ENCODE measurements around the gene DIDO1.

The DIDO1 gene

DNA sequence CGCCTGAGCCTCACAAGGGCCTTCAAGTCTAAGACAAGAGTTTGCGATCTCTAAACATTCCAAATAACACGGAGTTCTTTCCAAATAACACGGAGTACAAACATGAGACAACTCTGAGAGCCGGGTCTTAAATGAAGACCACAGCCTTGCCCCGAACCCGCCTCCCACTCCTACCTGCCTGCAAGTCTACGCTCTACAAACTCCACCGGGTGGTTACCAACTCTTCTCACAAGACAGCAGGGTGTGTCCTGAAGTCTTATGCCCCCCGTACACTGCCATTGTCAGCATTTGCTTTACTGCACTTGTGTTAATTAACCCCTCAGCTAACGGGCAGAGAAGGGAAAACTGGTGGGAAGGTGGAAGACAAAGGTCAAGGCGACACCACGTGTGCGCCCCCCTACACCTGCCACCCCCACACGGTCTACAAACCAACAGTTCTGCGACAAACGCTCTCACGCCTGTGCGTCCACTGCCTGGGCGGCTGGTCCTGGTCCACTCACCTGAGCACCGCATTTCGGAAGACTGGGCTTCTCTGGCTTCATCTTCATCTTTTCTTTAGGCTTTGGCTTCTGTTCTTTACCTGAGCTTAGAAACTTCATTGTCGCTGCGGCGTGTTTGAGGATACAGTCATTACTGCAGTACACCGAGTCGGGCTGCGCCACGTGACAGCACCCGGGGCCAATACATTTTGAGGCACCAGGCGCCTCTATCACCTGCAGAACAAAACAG, 19.5 kb downstream of the DIDO1 start:
- no peak for TF ChIP-seq FOXP2 (optimal IDR thresholded peaks at IDR 0.05; ENCODE audit: borderline replicate concordance, extremely low read depth, extremely low read length, insufficient read depth)
- no peak for TF ChIP-seq SIN3A (IDR thresholded peaks at IDR 0.05; ENCODE audit: borderline replicate concordance, insufficient read depth, low read length)
- TF ChIP-seq POLR2AphosphoS5 (IDR thresholded peaks at IDR 0.05; ENCODE audit: low read depth, low read length) = no peak
- TF ChIP-seq TAF1 (IDR thresholded peaks at IDR 0.05; ENCODE audit: borderline replicate concordance, insufficient read depth, low read length) = no peak
- TF ChIP-seq REST (IDR thresholded peaks at IDR 0.05; ENCODE audit: insufficient read depth in 1 of 2, low read depth in 2 of 2, low read length in 2 of 2) = no peak

GRCh38 chr20:62906209-62906608, 20.1 kb downstream of the DIDO1 start:
- no peak for TF ChIP-seq REST (IDR thresholded peaks at IDR 0.05; ENCODE audit: insufficient read depth in 1 of 2, low read depth in 2 of 2, low read length in 2 of 2)
- TF ChIP-seq FOXP2 (optimal IDR thresholded peaks at IDR 0.05; ENCODE audit: borderline replicate concordance, extremely low read depth, extremely low read length, insufficient read depth) = no peak
- no peak for TF ChIP-seq TAF1 (IDR thresholded peaks at IDR 0.05; ENCODE audit: borderline replicate concordance, insufficient read depth, low read length)
- no peak for TF ChIP-seq SIN3A (IDR thresholded peaks at IDR 0.05; ENCODE audit: borderline replicate concordance, insufficient read depth, low read length)

GRCh38 chr20:62905536-62906117, 20.7 kb downstream of the DIDO1 start:
- TF ChIP-seq SIN3A (IDR thresholded peaks at IDR 0.05; ENCODE audit: borderline replicate concordance, insufficient read depth, low read length) (no peak), TAF1 (IDR thresholded peaks at IDR 0.05; ENCODE audit: borderline replicate concordance, insufficient read depth, low read length) (no peak), FOXP2 (optimal IDR thresholded peaks at IDR 0.05; ENCODE audit: borderline replicate concordance, extremely low read depth, extremely low read length, insufficient read depth) (no peak), POLR2AphosphoS5 (IDR thresholded peaks at IDR 0.05; ENCODE audit: low read depth, low read length) (no peak), REST (IDR thresholded peaks at IDR 0.05; ENCODE audit: insufficient read depth in 1 of 2, low read depth in 2 of 2, low read length in 2 of 2) (no peak)

GRCh38 chr20:62902926-62903615, 23.2 kb downstream of the DIDO1 start:
- no peak for TF ChIP-seq FOXP2 (optimal IDR thresholded peaks at IDR 0.05; ENCODE audit: borderline replicate concordance, extremely low read depth, extremely low read length, insufficient read depth)
- no peak for TF ChIP-seq SIN3A (IDR thresholded peaks at IDR 0.05; ENCODE audit: borderline replicate concordance, insufficient read depth, low read length)
- TF ChIP-seq POLR2AphosphoS5 (IDR thresholded peaks at IDR 0.05; ENCODE audit: low read depth, low read length) = no peak
- TF ChIP-seq REST (IDR thresholded peaks at IDR 0.05; ENCODE audit: insufficient read depth in 1 of 2, low read depth in 2 of 2, low read length in 2 of 2) = no peak
- no peak for TF ChIP-seq TAF1 (IDR thresholded peaks at IDR 0.05; ENCODE audit: borderline replicate concordance, insufficient read depth, low read length)
